Chondrocyte (in vitro differentiated cells): ENCODE results near the gene PIK3AP1. TPM values are rescaled to one million over a fixed set of nuclear protein-coding genes. Genes with fewer than 3 reads are reported as not detected.

Experiments used
- DNase-seq: peaks from one replicate; pipeline ENCODE4 v3.0.0; 2021; ENCODE audit warnings: mixed read lengths, low spot score
- H3K27ac Mint-ChIP-seq: one replicate; pipeline ENCODE4 v1.8.0; 2021; ENCODE audit warnings: mild to moderate bottlenecking, moderate library complexity, mixed read lengths; ENCODE audit not compliant: unreplicated experiment
- H3K27me3 Mint-ChIP-seq: 2 replicates; pipeline ENCODE4 v1.8.0; 2021; ENCODE audit warnings: low read depth, mixed read lengths
- H3K36me3 Mint-ChIP-seq: 2 replicates; pipeline ENCODE4 v1.8.0; 2021; ENCODE audit warnings: low read depth, mixed read lengths
- H3K4me1 Mint-ChIP-seq: 2 replicates; pipeline ENCODE4 v1.8.0; 2021; ENCODE audit warnings: low read depth, mild to moderate bottlenecking, mixed read lengths
- H3K4me3 Mint-ChIP-seq: one replicate; pipeline ENCODE4 v1.8.0; 2021; ENCODE audit warnings: mild to moderate bottlenecking, moderate library complexity, mixed read lengths; ENCODE audit not compliant: unreplicated experiment
- H3K9me3 Mint-ChIP-seq: 2 replicates; pipeline ENCODE4 v1.8.0; 2021; ENCODE audit warnings: low read depth, mixed read lengths
- CTCF ChIP-seq: fragments of 200-600 bp; sonication (generic); IDR thresholded peaks from 2 replicates; pipeline ENCODE4 v1.5.0; 2021; ENCODE audit warnings: antibody characterized with exemption, mild to moderate bottlenecking, moderate library complexity
- total RNA-seq: library from RNA; stranded (reverse); gene quantifications from 3 replicates; pipeline ENCODE4 v1.2.1, GENCODE V29; 2021

Gene PIK3AP1
- total RNA-seq, 1 donor from 2014 or later, result 9.9 TPM

GRCh38 chr10:96671211-96671890, 49.0 kb downstream of the PIK3AP1 start:
- Mint-ChIP-seq H3K36me3 (peaks cover 2% of the 10 kb centered on the region), H3K4me1 (peaks cover 73% of the 10 kb centered on the region), H3K27me3 (no peaks in the 10 kb centered on the region), H3K4me3 (no peak overlapping the region), H3K27ac (peak overlapping the region; percentile 95), H3K9me3 (no peaks in the 10 kb centered on the region)
- DNase-seq, result no peak
- no peak for TF ChIP-seq CTCF

- Mint-ChIP-seq H3K27me3 (no peaks in the 10 kb centered on the region), H3K9me3 (no peaks in the 10 kb centered on the region), H3K27ac (peak overlapping the region; percentile 95), H3K4me3 (peak overlapping the region; percentile 35), H3K36me3 (peaks cover 2% of the 10 kb centered on the region), H3K4me1 (peaks cover 75% of the 10 kb centered on the region)
- no peak for DNase-seq
- no peak for TF ChIP-seq CTCF
Observed at GRCh38 chr10:96670786-96671185, 49.5 kb downstream of the PIK3AP1 start.

GRCh38 chr10:96667401-96667800, 52.9 kb downstream of the PIK3AP1 start:
- no peak for TF ChIP-seq CTCF
- no peaks in the 10 kb centered on the region for H3K9me3 Mint-ChIP-seq
- H3K4me3 Mint-ChIP-seq, result no peak overlapping the region
- H3K27me3 Mint-ChIP-seq, result no peaks in the 10 kb centered on the region
- no peaks in the 10 kb centered on the region for H3K36me3 Mint-ChIP-seq
- peak overlapping the region; percentile 85 for H3K27ac Mint-ChIP-seq
- no peak for DNase-seq
- peaks cover 74% of the 10 kb centered on the region for H3K4me1 Mint-ChIP-seq

- H3K4me1 Mint-ChIP-seq, result peaks cover 69% of the 10 kb centered on the region
Observed at GRCh38 chr10:96666741-96667140, 53.6 kb downstream of the PIK3AP1 start.

GRCh38 chr10:96665306-96665705, 55.0 kb downstream of the PIK3AP1 start:
- H3K9me3 Mint-ChIP-seq, result no peaks in the 10 kb centered on the region
- H3K4me1 Mint-ChIP-seq, result peaks cover 54% of the 10 kb centered on the region
- peak overlapping the region; percentile 68 for H3K27ac Mint-ChIP-seq
- H3K27me3 Mint-ChIP-seq, result no peaks in the 10 kb centered on the region
- peak overlapping the region; percentile 26 for H3K4me3 Mint-ChIP-seq
- H3K36me3 Mint-ChIP-seq, result no peaks in the 10 kb centered on the region
- DNase-seq, result no peak
- no peak for TF ChIP-seq CTCF

More at GRCh38 chr10:96666741-96667140, 53.6 kb downstream of the PIK3AP1 start:
- no peak for TF ChIP-seq CTCF
- H3K9me3 Mint-ChIP-seq, result no peaks in the 10 kb centered on the region
- H3K36me3 Mint-ChIP-seq, result no peaks in the 10 kb centered on the region
- H3K27ac Mint-ChIP-seq, result peak overlapping the region; percentile 85
- no peak for DNase-seq
- no peak overlapping the region for H3K4me3 Mint-ChIP-seq
- H3K27me3 Mint-ChIP-seq, result no peaks in the 10 kb centered on the region
